Smooth muscle cell (in vitro differentiated cells): Measurements from ENCODE around the gene VPS18. TPM values are rescaled to one million over a fixed set of nuclear protein-coding genes. Genes with fewer than 3 reads are reported as not detected.

Experiments
- DNase-seq: peaks from one replicate; lab custom pipeline; 2025; ENCODE audit not compliant: unreplicated experiment; lab: John Stamatoyannopoulos, UW
- H2AFZ ChIP-seq: fragments of 200-600 bp; sonication (generic); 2 replicates; pipeline ENCODE4 v1.6.0; 2016; ENCODE audit warnings: antibody characterized with exemption, low read depth, mild to moderate bottlenecking
- H3F3A ChIP-seq: fragments of 200-600 bp; sonication (generic); 2 replicates; pipeline ENCODE4 v1.6.0; 2017; ENCODE audit warnings: antibody characterized with exemption, low read depth
- H3K27ac ChIP-seq: fragments of 200-600 bp; sonication (generic); 2 replicates; pipeline ENCODE4 v1.5.1; 2016; ENCODE audit warnings: low read depth, mild to moderate bottlenecking
- H3K27me3 ChIP-seq: fragments of 200-600 bp; sonication (generic); 2 replicates; pipeline ENCODE4 v1.6.1; 2016; ENCODE audit warnings: low read depth, mild to moderate bottlenecking
- H3K36me3 ChIP-seq: fragments of 200-600 bp; sonication (generic); 2 replicates; pipeline ENCODE4 v1.5.1; 2016; ENCODE audit warnings: low read depth
- H3K4me1 ChIP-seq: fragments of 200-600 bp; sonication (generic); 2 replicates; pipeline ENCODE4 v1.5.1; 2016; ENCODE audit warnings: low read depth
- H3K4me2 ChIP-seq: fragments of 200-600 bp; sonication (generic); 2 replicates; pipeline ENCODE4 v1.6.0; 2016; ENCODE audit warnings: mild to moderate bottlenecking
- H3K4me3 ChIP-seq: fragments of 200-600 bp; sonication (generic); 2 replicates; pipeline ENCODE4 v1.5.1; 2016; ENCODE audit warnings: mild to moderate bottlenecking
- H3K79me2 ChIP-seq: fragments of 200-600 bp; sonication (generic); 2 replicates; pipeline ENCODE4 v1.6.0; 2016; ENCODE audit warnings: low read depth, mild to moderate bottlenecking
- H3K9ac ChIP-seq: fragments of 200-600 bp; sonication (generic); 2 replicates; pipeline ENCODE4 v1.6.0; 2016; ENCODE audit warnings: low read depth
- H3K9me3 ChIP-seq: fragments of 200-600 bp; sonication (generic); replicated peaks from 2 replicates; pipeline ENCODE4 v1.5.1; 2016; ENCODE audit warnings: low read depth
- H4K20me1 ChIP-seq: fragments of 200-600 bp; sonication (generic); 2 replicates; pipeline ENCODE4 v1.6.0; 2016; ENCODE audit warnings: low read depth
- CTCF ChIP-seq: fragments of 200-600 bp; sonication (generic); IDR thresholded peaks from 2 replicates; pipeline ENCODE4 v1.5.1; 2017; ENCODE audit warnings: borderline replicate concordance, mild to moderate bottlenecking, antibody characterized with exemption; ENCODE audit not compliant: insufficient read depth, poor library complexity, severe bottlenecking
- WGBS: methylation state at CpG from one replicate; pipeline ENCODE4 v1.1.7; 2016; ENCODE audit warnings: low lambda C conversion rate; 5-methylcytosine and 5-hydroxymethylcytosine counted together
- polyA plus RNA-seq: library from polyadenylated mRNA; unstranded; fragments of >200 nt; fragmentation: Nextera tagmentation; extraction: Ambion mirVana; gene quantifications from 2 replicates; pipeline ENCODE4 v1.2.1, GENCODE V29; 2016
- total RNA-seq: library from RNA; depleted of rRNA; stranded (reverse); fragments of >200 nt; gene quantifications from 2 replicates; pipeline ENCODE4 v1.2.3, GENCODE V29; 2014

The VPS18 gene
- total and polyA plus RNA-seq, 2 experiments from 2014 or later = 14.2 to 17.2 TPM

DNA sequence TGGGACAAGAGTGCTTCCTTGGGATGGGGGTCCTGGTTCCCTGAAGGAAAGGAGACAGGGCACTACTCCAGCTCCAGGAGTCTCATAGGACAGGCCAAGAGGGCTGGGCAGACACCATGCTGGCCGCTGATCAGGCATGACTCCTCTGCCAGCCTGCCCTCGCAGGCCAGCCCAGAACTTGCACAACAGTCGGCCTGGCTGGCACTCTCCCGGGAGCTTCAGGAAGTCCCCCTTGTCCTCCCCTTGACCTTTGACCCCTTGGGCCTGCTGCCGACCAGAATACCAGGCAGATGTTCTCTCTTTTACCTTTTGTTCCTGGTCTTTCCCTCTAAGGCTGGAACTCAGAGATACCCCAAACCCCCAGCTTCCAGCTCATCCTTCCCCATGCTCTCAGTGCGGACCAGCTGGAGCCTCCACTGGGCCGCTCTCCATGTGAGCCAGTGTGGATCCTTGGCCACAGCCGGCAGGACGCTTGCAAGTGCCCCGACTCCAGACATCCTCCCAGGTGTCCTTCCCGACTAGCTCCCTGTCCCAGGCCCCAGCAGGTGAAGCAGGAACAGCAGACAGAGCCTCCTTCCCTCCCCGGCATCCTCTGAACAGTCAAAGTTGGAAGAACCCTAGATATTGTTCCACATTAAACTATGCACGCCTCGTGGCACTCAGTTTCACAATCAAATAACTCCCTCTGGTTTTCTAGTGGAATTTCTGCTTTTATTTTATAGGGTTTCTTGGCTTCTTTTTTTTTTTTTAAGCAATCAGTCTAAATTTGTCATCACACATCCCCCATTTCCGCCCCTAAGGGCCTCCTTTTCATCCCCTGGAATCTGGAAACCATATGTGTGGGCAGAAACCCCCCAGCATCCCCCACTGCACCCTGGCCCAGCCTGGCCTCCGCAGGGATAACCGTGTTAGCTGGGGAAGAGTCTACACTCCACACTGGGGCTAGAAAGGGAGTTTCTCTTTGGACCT lies 15.7 kb downstream of the VPS18 start:
- 74% methylated on average over 17 of the region's 17 CpGs for WGBS
- H3K9me3 ChIP-seq = no peaks in the 10 kb centered on the region
- H4K20me1 ChIP-seq = peaks cover 10% of the 10 kb centered on the region
- no peak overlapping the region for H3K9ac ChIP-seq
- no peaks in the 10 kb centered on the region for H3F3A ChIP-seq
- H3K27me3 ChIP-seq = no peaks in the 10 kb centered on the region
- no peaks in the 10 kb centered on the region for H3K36me3 ChIP-seq
- peak overlapping the region; percentile 19 for H3K4me2 ChIP-seq
- no peak for TF ChIP-seq CTCF
- H2AFZ ChIP-seq = no peak overlapping the region
- H3K4me1 ChIP-seq = peaks cover 8% of the 10 kb centered on the region
- H3K79me2 ChIP-seq = no peaks in the 10 kb centered on the region
- no peak overlapping the region for H3K27ac ChIP-seq
- H3K4me3 ChIP-seq = no peak overlapping the region
- no peak for DNase-seq

- Histone ChIP-seq H2AFZ (no peak overlapping the region), H4K20me1 (peaks cover under 1% of the 10 kb centered on the region)
Measured at GRCh38 chr15:40911141-40911540, 16.9 kb downstream of the VPS18 start.

DNA sequence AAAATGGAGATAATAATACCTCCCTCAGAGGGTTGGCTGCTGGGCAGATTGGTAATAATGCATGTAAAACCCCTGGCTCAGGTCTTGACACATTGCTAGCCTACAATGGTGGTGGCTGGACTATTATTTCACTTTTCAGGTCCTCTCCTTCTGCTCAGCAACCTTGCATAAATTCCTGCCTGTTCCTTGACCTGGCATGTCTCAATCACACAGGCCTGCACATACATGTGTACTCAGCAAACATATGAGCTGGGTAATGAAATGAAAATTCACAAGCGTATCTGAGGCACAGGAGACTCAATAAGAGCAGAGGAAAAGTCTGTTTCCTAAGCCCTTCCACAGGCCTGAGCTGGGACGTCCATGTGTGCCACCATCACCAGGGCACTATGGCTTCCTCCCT lies 17.4 kb downstream of the VPS18 start:
- DNase-seq = no peak
- WGBS = 96% methylated on average over 2 of the region's 2 CpGs
- Histone ChIP-seq H3K27me3 (no peaks in the 10 kb centered on the region), H3K36me3 (no peaks in the 10 kb centered on the region), H4K20me1 (no peaks in the 10 kb centered on the region), H2AFZ (no peak overlapping the region), H3K79me2 (no peaks in the 10 kb centered on the region), H3K9me3 (no peaks in the 10 kb centered on the region), H3K27ac (no peak overlapping the region), H3K4me2 (no peak overlapping the region), H3K4me1 (peaks cover 7% of the 10 kb centered on the region), H3K9ac (no peak overlapping the region), H3K4me3 (no peak overlapping the region), H3F3A (no peaks in the 10 kb centered on the region)
- no peak for TF ChIP-seq CTCF

More at GRCh38 chr15:40911141-40911540, 16.9 kb downstream of the VPS18 start:
- Histone ChIP-seq H3K36me3 (no peaks in the 10 kb centered on the region), H3F3A (no peaks in the 10 kb centered on the region), H3K9me3 (no peaks in the 10 kb centered on the region), H3K27ac (no peak overlapping the region), H3K79me2 (no peaks in the 10 kb centered on the region), H3K9ac (no peak overlapping the region), H3K4me2 (no peak overlapping the region), H3K4me1 (peaks cover 8% of the 10 kb centered on the region), H3K4me3 (no peak overlapping the region), H3K27me3 (no peaks in the 10 kb centered on the region)
- no peak for DNase-seq
- 34% methylated on average over 7 of the region's 7 CpGs for WGBS
- TF ChIP-seq CTCF = no peak
